ACC112 (cell line): ENCODE results near the gene CACNA2D2.
"Not testable (repeated sequence)": the region's sequence is repeated elsewhere in the genome, so short reads cannot be mapped to it uniquely, and the experiment has no call there.

ENCODE experiments used
- H2AFZ ChIP-seq: fragments of 200-600 bp; sonication (generic); one replicate; pipeline ENCODE4 v1.6.0; 2017; ENCODE audit warnings: antibody characterized with exemption, low read length; ENCODE audit not compliant: unreplicated experiment
- H3K27ac ChIP-seq: fragments of 200-600 bp; sonication (generic); 2 replicates; pipeline ENCODE4 v1.5.1; 2014; ENCODE audit warnings: low read depth, mild to moderate bottlenecking, antibody characterized with exemption, low read length, moderate library complexity
- H3K27me3 ChIP-seq: fragments of 200-600 bp; sonication (generic); 2 replicates; pipeline ENCODE4 v1.6.1; 2014; ENCODE audit warnings: mild to moderate bottlenecking, antibody characterized with exemption, low read length, moderate library complexity, mixed read lengths; ENCODE audit not compliant: insufficient read depth
- H3K36me3 ChIP-seq: fragments of 200-600 bp; sonication (generic); 2 replicates; pipeline ENCODE4 v1.6.1; 2016; ENCODE audit warnings: mild to moderate bottlenecking, antibody characterized with exemption, low read length, moderate library complexity, mixed read lengths; ENCODE audit not compliant: insufficient read depth
- H3K4me1 ChIP-seq: fragments of 200-600 bp; sonication (generic); one replicate; pipeline ENCODE4 v1.6.1; 2016; ENCODE audit warnings: low read length, mixed read lengths; ENCODE audit not compliant: insufficient read depth, unreplicated experiment, control insufficient read depth
- H3K4me3 ChIP-seq: fragments of 200-600 bp; sonication (generic); 2 replicates; pipeline ENCODE4 v1.5.1; 2014; ENCODE audit warnings: mild to moderate bottlenecking, low read depth, low read length
- H3K79me2 ChIP-seq: fragments of 200-600 bp; sonication (generic); one replicate; pipeline ENCODE4 v1.6.0; 2016; ENCODE audit warnings: low read length; ENCODE audit not compliant: control insufficient read depth, unreplicated experiment, insufficient read depth

CACNA2D2 gene

DNA sequence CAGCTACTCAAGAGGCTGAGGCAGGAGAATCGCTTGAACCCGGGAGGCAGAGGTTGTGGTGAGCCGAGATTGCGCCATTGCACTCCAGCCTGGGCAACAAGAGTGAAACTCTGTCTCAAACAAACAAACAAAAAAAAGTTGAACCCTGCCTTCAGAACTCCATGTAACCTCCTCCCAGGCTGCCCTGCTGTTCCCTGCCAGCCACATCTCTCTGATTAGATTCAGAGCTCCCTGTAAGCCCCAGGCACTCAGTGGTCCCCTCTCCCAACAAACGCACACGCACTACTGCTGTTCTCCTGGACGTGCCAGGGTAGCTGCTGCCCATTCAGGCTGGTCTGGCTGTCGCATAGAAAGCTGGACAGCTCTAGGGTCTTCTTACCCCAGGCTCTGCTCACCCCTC is 9.5 kb upstream of the CACNA2D2 start:
- not testable (repeated sequence) for H3K4me3 ChIP-seq, H3K36me3 ChIP-seq, H3K27ac ChIP-seq, H3K4me1 ChIP-seq, H2AFZ ChIP-seq, H3K79me2 ChIP-seq
- peaks cover 50% of the 10 kb centered on the region for H3K27me3 ChIP-seq

DNA sequence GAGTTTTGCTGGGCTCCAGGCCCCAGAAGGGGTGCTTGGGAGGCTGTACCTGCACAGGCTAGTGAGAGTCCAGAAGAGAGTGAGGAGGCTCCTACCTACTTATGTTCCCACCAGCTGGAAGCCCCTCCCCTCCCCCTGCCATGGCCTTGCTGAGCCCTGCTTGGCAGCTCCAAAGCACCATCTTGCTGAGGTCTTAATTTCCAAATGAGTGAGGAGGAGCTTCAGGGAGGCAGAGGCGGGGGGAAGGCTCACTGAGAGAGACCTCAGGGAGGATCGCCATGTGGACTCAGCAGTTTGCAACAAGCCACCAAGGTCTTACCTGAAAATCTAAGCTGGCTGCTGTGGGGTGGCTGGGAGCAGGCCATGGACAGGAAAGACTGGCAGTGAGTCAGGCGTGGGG is 8.7 kb upstream of the CACNA2D2 start:
- Histone ChIP-seq H3K4me3 (no peak overlapping the region), H3K27me3 (peaks cover 56% of the 10 kb centered on the region), H3K36me3 (no peaks in the 10 kb centered on the region), H3K4me1 (peaks cover 5% of the 10 kb centered on the region), H3K27ac (no peak overlapping the region), H2AFZ (no peak overlapping the region), H3K79me2 (no peaks in the 10 kb centered on the region)

DNA sequence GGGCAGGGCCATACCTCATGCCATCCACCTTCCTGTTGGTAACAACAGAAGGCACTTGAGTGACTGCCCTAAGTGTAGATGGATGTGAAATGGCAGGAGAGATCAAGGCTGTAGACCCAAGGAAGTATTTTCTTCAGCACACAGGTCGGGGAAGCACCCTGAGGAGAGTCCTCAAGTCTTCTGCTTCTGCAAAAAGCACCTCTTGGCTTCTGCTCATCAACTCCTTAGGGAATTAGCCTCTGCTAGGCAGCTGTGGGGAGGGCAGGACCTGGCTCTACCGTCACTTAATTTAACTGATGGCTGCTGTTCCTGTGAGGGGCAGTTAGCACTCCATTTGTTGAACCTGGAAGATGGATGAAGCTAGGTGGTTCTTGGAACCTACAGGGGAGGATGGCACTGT is 6.9 kb upstream of the CACNA2D2 start:
- no peak overlapping the region for H3K4me3 ChIP-seq
- H3K27ac ChIP-seq: no peak overlapping the region
- no peaks in the 10 kb centered on the region for H3K4me1 ChIP-seq
- peaks cover 64% of the 10 kb centered on the region for H3K27me3 ChIP-seq
- no peak overlapping the region for H2AFZ ChIP-seq
- no peaks in the 10 kb centered on the region for H3K79me2 ChIP-seq
- H3K36me3 ChIP-seq: no peaks in the 10 kb centered on the region

DNA sequence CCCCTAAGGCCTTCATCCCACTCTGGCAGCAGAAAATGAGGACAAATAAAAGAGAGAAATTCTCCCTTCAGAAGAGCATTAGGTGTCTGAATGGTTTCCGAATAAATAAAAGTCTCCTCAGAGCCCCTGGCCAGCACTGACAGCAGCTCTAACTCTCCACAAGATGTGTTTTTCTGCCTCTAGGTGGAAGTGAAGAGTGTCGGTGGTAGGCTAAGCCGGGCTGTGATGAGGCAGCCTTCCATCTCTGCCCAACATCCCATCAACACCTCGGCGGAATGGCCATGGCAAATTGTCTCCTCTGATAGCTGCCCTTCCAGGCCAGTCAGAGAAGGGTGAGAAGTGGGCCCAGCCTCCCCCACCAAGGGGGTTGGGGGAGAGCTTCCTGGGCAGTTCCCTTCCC is 6.3 kb upstream of the CACNA2D2 start:
- Histone ChIP-seq H3K27me3 (peaks cover 66% of the 10 kb centered on the region), H3K4me3 (no peak overlapping the region), H3K79me2 (no peaks in the 10 kb centered on the region), H3K27ac (no peak overlapping the region), H3K4me1 (no peaks in the 10 kb centered on the region), H3K36me3 (no peaks in the 10 kb centered on the region), H2AFZ (no peak overlapping the region)

DNA sequence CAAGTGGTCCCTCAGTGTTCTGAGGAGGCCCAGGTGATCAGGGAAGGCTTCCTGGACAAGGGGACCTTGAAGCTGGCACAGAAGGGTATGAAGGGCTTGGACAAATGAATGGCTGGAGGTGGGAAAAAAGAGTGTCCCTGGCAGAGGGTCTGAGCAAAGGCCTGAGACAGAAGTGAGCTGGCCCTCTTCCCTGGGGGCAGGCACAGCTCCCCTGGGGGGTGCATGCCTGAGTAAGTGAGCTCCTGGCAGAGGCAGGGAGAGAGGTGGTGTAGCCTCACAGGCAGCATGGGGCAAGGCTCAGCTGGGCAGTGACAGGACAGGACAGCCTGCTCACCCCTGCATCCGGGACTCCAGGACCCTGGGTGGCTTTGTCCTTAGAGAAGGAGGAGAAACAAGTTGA is 5.4 kb upstream of the CACNA2D2 start:
- H3K4me3 ChIP-seq: no peak overlapping the region
- H3K4me1 ChIP-seq: no peaks in the 10 kb centered on the region
- no peaks in the 10 kb centered on the region for H3K36me3 ChIP-seq
- H3K27me3 ChIP-seq: peaks cover 66% of the 10 kb centered on the region
- H3K79me2 ChIP-seq: no peaks in the 10 kb centered on the region
- H2AFZ ChIP-seq: no peak overlapping the region
- no peak overlapping the region for H3K27ac ChIP-seq

DNA sequence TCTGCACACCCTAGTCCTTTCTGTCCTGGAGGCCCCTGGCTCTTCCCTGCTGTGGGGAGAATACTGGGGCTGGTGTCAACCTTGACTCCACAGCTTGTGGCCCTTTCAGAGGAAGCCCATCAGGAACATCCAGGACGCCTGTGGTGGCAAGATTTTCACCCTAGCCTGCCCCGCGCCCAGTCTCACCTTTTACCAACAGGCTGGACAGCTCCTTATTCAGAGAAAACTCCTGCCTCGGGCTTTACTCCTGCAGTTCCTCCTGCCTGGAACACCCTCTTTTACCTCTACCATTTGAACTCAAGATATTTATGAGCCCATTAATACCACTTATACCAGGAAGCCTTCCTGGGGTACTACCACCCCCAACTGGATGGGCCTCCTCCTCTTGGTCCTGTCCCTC is 2.7 kb upstream of the CACNA2D2 start:
- no peaks in the 10 kb centered on the region for H3K36me3 ChIP-seq
- no peaks in the 10 kb centered on the region for H3K79me2 ChIP-seq
- no peaks in the 10 kb centered on the region for H3K4me1 ChIP-seq
- no peak overlapping the region for H3K27ac ChIP-seq
- peaks cover 78% of the 10 kb centered on the region for H3K27me3 ChIP-seq
- no peak overlapping the region for H3K4me3 ChIP-seq
- H2AFZ ChIP-seq: no peak overlapping the region

DNA sequence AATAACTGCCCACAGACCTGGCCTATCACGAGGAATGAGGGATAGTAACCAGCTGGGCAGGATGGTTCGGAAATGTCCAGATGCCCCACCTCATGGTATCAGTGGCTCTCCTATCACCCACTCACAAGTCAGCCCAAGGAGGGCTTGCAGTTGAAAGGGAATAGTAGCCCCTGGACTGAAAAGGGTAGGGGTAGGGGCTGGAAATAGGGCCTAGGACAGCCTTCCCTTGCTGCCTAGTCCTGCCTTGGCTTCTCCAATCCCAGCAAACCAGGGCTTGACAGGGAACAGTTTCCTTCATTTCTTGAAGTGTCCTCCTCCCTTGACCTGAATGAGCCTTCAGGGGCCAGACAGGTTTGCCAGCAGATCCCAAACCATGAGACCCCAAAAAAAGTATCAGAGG is 1.2 kb upstream of the CACNA2D2 start:
- Histone ChIP-seq H3K4me3 (no peak overlapping the region), H3K79me2 (no peaks in the 10 kb centered on the region), H3K4me1 (no peaks in the 10 kb centered on the region), H3K27ac (no peak overlapping the region), H3K27me3 (peaks cover 80% of the 10 kb centered on the region), H2AFZ (no peak overlapping the region), H3K36me3 (no peaks in the 10 kb centered on the region)

DNA sequence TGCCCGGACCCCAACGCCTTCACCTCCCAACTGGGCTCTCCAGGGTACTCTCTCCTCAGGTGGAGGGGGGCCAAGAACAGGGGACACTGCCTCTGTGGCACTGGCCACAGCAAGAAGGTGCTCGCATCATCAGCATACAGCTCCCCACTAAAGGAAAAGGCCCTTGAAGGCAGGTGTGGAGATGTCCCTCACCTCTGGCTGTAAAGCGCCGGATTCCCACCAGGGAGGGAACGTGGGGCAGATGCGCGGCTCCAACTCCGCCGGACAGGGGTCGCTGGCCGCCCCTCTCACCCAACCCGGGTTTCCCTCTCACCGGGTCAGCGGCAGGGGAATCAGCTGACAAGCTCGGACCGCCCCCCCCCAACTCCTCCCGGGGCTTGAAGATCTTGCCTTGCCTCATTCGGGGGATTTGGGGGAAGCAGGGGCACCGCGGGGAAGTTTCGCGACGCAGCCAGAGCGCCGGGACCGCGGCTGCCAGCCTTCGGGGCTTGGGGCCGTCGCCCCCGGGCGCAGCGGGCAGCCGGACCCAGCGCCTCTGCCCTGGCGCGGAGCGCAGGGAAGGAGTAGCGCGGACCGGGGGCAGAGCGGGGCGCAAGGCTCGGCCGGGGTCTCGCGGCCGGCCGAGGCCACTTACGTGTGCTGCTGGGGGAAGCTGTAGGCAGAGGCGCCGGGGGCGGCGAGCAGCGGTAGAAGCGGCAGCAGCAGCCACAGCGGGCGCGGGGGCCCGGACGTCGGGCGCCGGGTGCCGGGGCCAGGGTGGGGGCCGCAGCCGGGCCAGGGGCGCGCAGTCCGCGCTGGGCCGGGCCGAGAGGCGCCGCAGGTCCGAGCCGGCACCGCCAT is 630 bp downstream of the CACNA2D2 start:
- H3K79me2 ChIP-seq: no peaks in the 10 kb centered on the region
- H3K27ac ChIP-seq: no peak overlapping the region
- H3K4me3 ChIP-seq: peak overlapping the region; percentile 63

DNA sequence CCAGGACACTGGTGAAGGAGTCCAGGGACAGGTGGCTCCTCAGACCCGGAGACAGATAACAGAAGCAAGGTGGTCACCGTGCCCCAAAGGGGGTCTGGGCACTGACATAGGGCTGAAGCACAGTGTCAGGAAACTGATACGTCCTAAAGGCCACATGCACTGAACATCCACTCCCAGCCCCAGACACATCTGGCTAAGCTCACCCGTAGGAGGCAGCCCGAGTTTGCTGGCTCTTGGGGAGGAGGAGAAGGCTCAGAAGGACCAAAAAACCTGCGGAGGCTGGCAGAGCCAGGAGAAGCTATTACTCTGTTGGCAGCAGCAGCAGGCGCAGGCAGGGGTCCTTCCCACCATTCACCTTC is 1.2 kb downstream of the CACNA2D2 start:
- no peak overlapping the region for H3K27ac ChIP-seq
- no peak overlapping the region for H3K4me3 ChIP-seq
- H3K36me3 ChIP-seq: no peaks in the 10 kb centered on the region
- no peaks in the 10 kb centered on the region for H3K79me2 ChIP-seq
- no peak overlapping the region for H2AFZ ChIP-seq
- no peaks in the 10 kb centered on the region for H3K4me1 ChIP-seq
- peaks cover 68% of the 10 kb centered on the region for H3K27me3 ChIP-seq

More for the DNA sequence above, 630 bp downstream of the CACNA2D2 start:
- Histone ChIP-seq H3K4me1 (no peaks in the 10 kb centered on the region), H2AFZ (no peak overlapping the region), H3K27me3 (peaks cover 72% of the 10 kb centered on the region), H3K36me3 (no peaks in the 10 kb centered on the region)

DNA sequence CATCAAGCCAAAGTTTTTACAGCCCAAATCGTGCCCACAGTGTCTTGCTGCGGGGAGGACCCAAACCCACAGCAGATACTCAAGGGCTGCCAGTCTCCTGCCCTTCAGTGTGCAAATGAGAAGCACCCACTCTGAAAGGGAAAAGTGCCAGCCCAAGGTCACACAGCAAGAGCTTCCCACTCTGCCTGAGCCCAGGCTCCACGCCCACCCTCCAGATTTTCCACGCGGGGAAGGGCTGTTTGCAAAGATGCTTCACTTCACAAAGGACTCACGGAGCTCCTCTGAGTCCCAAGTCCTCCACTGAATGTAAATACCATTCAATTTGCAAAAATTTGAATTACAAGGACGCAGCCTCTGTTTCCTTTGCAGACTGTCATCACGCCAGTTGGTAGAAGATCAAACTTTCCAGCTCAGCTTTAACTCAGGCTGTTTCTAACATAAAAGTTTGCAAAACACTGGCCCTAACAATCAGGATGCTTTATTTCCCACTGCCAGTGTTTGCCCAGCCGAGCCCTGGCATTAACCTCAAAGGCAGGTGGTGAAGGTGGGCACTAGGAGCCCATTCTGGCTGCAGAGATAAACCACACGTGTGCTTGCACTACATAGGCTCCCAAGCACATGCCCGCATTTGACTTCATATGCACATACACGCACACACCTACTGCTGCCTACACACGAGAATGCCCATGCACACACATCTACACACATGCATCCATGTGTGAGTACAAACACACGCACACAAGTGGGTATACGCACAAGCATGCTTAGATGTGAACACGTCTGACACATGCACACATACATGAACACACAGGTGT is 7.6 kb downstream of the CACNA2D2 start:
- Histone ChIP-seq H3K36me3 (no peaks in the 10 kb centered on the region), H2AFZ (no peak overlapping the region), H3K4me1 (no peaks in the 10 kb centered on the region), H3K27me3 (peaks cover 22% of the 10 kb centered on the region), H3K79me2 (no peaks in the 10 kb centered on the region), H3K27ac (no peak overlapping the region), H3K4me3 (no peak overlapping the region)

DNA sequence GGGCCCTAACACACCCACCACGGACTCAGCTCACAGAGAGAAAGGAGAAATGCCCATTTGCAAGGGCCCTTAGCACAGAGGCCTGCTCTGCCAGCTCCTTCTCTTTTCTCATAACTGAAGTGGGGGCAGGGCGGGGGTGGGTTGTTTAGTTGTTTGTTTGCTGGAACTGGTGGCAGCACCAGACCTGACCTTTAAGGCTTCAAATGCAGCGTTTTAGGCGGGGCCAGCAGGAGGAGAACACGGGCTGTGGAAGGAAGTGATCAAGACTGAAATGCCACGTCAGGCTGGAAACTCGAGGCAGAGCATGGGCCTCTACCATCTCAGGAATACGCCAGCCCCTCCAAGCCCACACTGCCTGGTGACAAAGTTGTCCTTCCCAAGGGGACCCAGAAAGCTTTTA is 9.3 kb downstream of the CACNA2D2 start:
- H3K27ac ChIP-seq: no peak overlapping the region
- H3K4me1 ChIP-seq: no peaks in the 10 kb centered on the region
- H3K79me2 ChIP-seq: no peaks in the 10 kb centered on the region
- peaks cover 8% of the 10 kb centered on the region for H3K27me3 ChIP-seq
- H3K4me3 ChIP-seq: no peak overlapping the region
- no peaks in the 10 kb centered on the region for H3K36me3 ChIP-seq
- H2AFZ ChIP-seq: no peak overlapping the region
